HCT116 (cell line): ENCODE results near the gene SCFD2. TPM values are rescaled to one million over a fixed set of nuclear protein-coding genes. Genes with fewer than 3 reads are reported as not detected.

Experiments used
- ATAC-seq: fragments of 200-7000 bp; cut with Tn5 transposase; 2 replicates; pipeline ENCODE4 v1.9.1; 2020; ENCODE audit warnings: mild to moderate bottlenecking, moderate library complexity
- BruUV-seq: library from RNA; stranded (reverse); fragments of 400-500 nt; replicated peaks from 2 replicates; lab custom pipeline; 2021; lab: Mats Ljungman, UMichigan
- CTCF ChIA-PET: fragments of 300-600 bp; sonication (Branson Sonifier 250); formaldehyde crosslinking; loops from one replicate; lab custom pipeline; 2021; ENCODE audit warnings: antibody characterized with exemption; lab: Charles Lee
- POLR2A ChIA-PET: fragments of 300-600, 350-600 bp; sonication (Branson Sonifier 250); formaldehyde crosslinking; loops from one replicate; lab custom pipeline; 2021; ENCODE audit warnings: antibody characterized with exemption; lab: Charles Lee
- RAD21 ChIA-PET, 2 experiments: fragments of 300-600 bp; sonication (Branson Sonifier 250); formaldehyde crosslinking; loops; one replicate each; lab custom pipeline; 2023; ENCODE audit warnings: low total read pairs in 2 of 2; ENCODE audit not compliant: uncharacterized antibody in 2 of 2, unreplicated experiment in 2 of 2, low non-redundant PET in 1 of 2; lab: Charles Lee
- DNase-seq: peaks from one replicate; pipeline ENCODE4 v3.0.0-alpha.2; 2010; ENCODE audit warnings: low read depth, low spot score
- H2AFZ ChIP-seq: fragments of 200-600 bp; shearing (Covaris generic), sonication (generic); 2 replicates; pipeline ENCODE4 v1.6.1; 2017; ENCODE audit warnings: low read depth, mixed run types, mixed read lengths, antibody characterized with exemption, low read length; ENCODE audit not compliant: poor library complexity, severe bottlenecking
- H3K27ac ChIP-seq: 2 replicates; pipeline ENCODE4 v1.5.1; 2012; ENCODE audit warnings: low read depth, low read length
- H3K27me3 ChIP-seq: fragments of 200-600 bp; sonication (generic); 2 replicates; pipeline ENCODE4 v1.6.1; 2016; ENCODE audit warnings: mixed run types, low read length, mixed read lengths; ENCODE audit not compliant: insufficient read depth
- H3K36me3 ChIP-seq, 2 experiments: fragments of 200-500 bp in 1 of 2; fragments of 200-600 bp in 1 of 2; sonication (Bioruptor generic) in 1 of 2; sonication (generic) in 1 of 2; 2 replicates each; pipeline versions ENCODE4 v1.5.1 to v1.6.1; 2014 to 2016; ENCODE audit warnings: low read length in 2 of 2, inconsistent platforms in 1 of 2, mixed read lengths in 1 of 2, mixed run types in 1 of 2; ENCODE audit not compliant: insufficient read depth in 2 of 2, control insufficient read depth in 1 of 2
- H3K4me1 ChIP-seq, 2 experiments: fragments of 200-600 bp in 1 of 2; sonication (generic) in 1 of 2; 2 replicates each; pipeline versions ENCODE4 v1.5.1 to v1.6.1; 2012 to 2017; ENCODE audit warnings: low read length in 2 of 2, inconsistent platforms in 1 of 2, mild to moderate bottlenecking in 1 of 2, mixed read lengths in 1 of 2, mixed run types in 1 of 2, moderate library complexity in 1 of 2; ENCODE audit not compliant: insufficient read depth in 2 of 2, control insufficient read depth in 1 of 2
- H3K4me2 ChIP-seq: fragments of 200-600 bp; sonication (generic); 2 replicates; pipeline ENCODE4 v1.6.1; 2017; ENCODE audit warnings: mixed run types, low read length, mixed read lengths
- H3K4me3 ChIP-seq, 2 experiments: fragments of 200-600 bp in 1 of 2; sonication (generic) in 1 of 2; replicated peaks in 1 of 2; 2 replicates each; pipeline ENCODE4 v1.5.1; 2011 to 2016; ENCODE audit warnings: low read length in 2 of 2, control low read depth in 1 of 2, low read depth in 1 of 2, mild to moderate bottlenecking in 1 of 2, mixed read lengths in 1 of 2, mixed run types in 1 of 2
- H3K79me2 ChIP-seq: fragments of 200-600 bp; sonication (generic); 2 replicates; pipeline ENCODE4 v1.6.1; 2017; ENCODE audit warnings: mild to moderate bottlenecking, mixed run types, low read length, moderate library complexity, mixed read lengths; ENCODE audit not compliant: insufficient read depth
- H3K9ac ChIP-seq: fragments of 200-600 bp; sonication (generic); 2 replicates; pipeline ENCODE4 v1.6.1; 2016; ENCODE audit warnings: low read length, mixed read lengths
- H3K9me2 ChIP-seq: fragments of 200-600 bp; sonication (generic), shearing (Covaris generic); 2 replicates; pipeline ENCODE4 v1.6.1; 2017; ENCODE audit warnings: mixed run types, mild to moderate bottlenecking, moderate library complexity; ENCODE audit not compliant: insufficient read depth
- H3K9me3 ChIP-seq, 2 experiments: fragments of 200-500 bp in 1 of 2; fragments of 200-600 bp in 1 of 2; sonication (Bioruptor generic) in 1 of 2; sonication (generic) in 1 of 2; 2 replicates each; pipeline ENCODE4 v1.6.1; 2014 to 2017; ENCODE audit warnings: low read length in 2 of 2, mixed read lengths in 2 of 2, inconsistent platforms in 1 of 2, low read depth in 1 of 2, mild to moderate bottlenecking in 1 of 2, mixed run types in 1 of 2, moderate library complexity in 1 of 2; ENCODE audit not compliant: control insufficient read depth in 1 of 2, insufficient read depth in 1 of 2
- H4K20me1 ChIP-seq: fragments of 200-600 bp; sonication (generic), shearing (Covaris generic); 2 replicates; pipeline ENCODE4 v1.6.1; 2017; ENCODE audit warnings: mixed run types, mild to moderate bottlenecking, moderate library complexity; ENCODE audit not compliant: insufficient read depth
- CBX3 ChIP-seq: IDR thresholded peaks from 2 replicates; pipeline ENCODE4 v1.6.1; 2012; ENCODE audit warnings: low read depth
- ELF1 ChIP-seq: IDR thresholded peaks from 2 replicates; pipeline ENCODE4 v1.6.1; 2012; ENCODE audit warnings: low read depth, borderline replicate concordance
- SRF ChIP-seq: IDR thresholded peaks from 2 replicates; pipeline ENCODE4 v1.6.1; 2012; ENCODE audit warnings: low read depth
- TCF7L2 ChIP-seq: IDR thresholded peaks from 2 replicates; pipeline ENCODE4 v1.7.0; 2011; ENCODE audit warnings: borderline replicate concordance, inconsistent platforms; ENCODE audit not compliant: insufficient read depth, insufficient read length; ENCODE audit errors: extremely low read depth
- ZNF274 ChIP-seq: fragments of 200-500 bp; sonication (Bioruptor generic); IDR thresholded peaks from 2 replicates; pipeline ENCODE4 v1.6.1; 2014; ENCODE audit warnings: mild to moderate bottlenecking, low read depth, low read length, inconsistent platforms
- intact Hi-C: fragments of 100-400 bp; cut with micrococcal nuclease; formaldehyde crosslinking; loops from 2 replicates; pipeline ENCODE4 v1.10.0; 2022
- total RNA-seq: library from RNA; stranded (reverse); gene quantifications from one replicate; pipeline ENCODE4 v1.2.1, GENCODE V29; 2021; ENCODE audit not compliant: unreplicated experiment

The SCFD2 gene
- total RNA-seq, 1 experiment from 2014 or later, result 13.6 TPM

DNA sequence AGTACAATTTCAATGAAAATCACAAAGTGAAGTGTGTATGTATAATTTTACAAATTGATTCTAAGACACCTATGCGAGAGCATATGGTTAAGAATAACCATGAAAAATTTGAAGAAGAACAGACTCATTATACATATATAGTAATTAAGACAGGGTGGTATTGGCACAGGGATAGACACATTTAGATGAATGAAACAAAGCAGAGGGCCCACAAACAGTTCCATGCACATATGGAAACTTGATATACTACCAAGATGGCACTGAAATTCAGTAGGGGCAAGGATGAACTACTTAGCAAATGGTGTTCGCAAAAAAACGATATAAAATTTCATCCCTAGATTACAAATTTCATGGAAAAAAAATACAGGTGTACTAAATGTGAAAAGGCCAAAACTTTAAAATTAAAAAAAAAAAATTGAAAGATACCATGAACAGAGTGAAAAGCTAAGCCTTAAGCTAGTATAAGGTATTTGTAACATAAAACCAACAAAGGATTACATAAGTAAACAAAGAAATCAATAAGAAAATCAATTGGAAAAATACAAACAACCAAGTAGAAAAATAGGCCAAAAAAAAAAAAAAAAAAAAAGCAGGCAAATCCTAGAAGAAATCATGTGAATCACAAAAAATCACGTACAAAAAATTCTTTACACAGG is 418.3 kb downstream of the SCFD2 start:
- BruUV-seq, result no TSS peak
- no peak for ATAC-seq
- ChIA-PET POLR2A (no interaction called here), CTCF (no interaction called here), RAD21 (no interaction called here)
- Histone ChIP-seq H4K20me1 (no peaks in the 10 kb centered on the region), H3K4me3 (no peak overlapping the region), H3K36me3 (no peaks in the 10 kb centered on the region), H3K79me2 (no peaks in the 10 kb centered on the region), H3K9me2 (no peaks in the 10 kb centered on the region), H3K27ac (no peak overlapping the region), H3K4me2 (no peak overlapping the region), H3K9me3 (no peaks in the 10 kb centered on the region), H3K4me1 (no peaks in the 10 kb centered on the region), H3K9ac (no peak overlapping the region), H3K27me3 (no peaks in the 10 kb centered on the region), H2AFZ (no peak overlapping the region)
- intact Hi-C loops, result no loop called here
- DNase-seq, result no peak
- TF ChIP-seq TCF7L2 (no peak), SRF (no peak), ZNF274 (no peak)

DNA sequence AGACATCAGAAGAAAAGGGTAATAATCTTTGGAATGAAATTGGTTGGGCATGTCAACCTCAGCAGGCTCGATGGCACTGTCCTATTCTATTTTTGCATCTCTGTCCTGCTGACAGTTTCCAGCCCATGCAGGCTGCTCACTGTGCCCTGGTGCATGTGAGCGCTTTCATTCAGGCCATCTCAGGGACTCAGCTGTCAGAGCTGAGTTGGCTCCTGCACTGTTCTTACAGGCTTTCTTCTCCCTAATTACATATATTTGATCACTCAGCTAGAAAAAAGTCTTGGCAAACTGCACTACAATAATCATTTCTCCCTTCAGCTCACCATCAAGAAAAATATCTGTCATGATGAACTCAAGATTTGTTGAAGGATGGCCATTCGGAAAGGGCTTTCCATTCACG is 419.0 kb downstream of the SCFD2 start:
- Histone ChIP-seq H3K79me2 (no peaks in the 10 kb centered on the region), H4K20me1 (no peaks in the 10 kb centered on the region), H3K36me3 (no peaks in the 10 kb centered on the region), H3K9me3 (no peaks in the 10 kb centered on the region), H3K4me3 (no peak overlapping the region), H2AFZ (no peak overlapping the region), H3K4me2 (no peak overlapping the region), H3K27ac (no peak overlapping the region), H3K4me1 (no peaks in the 10 kb centered on the region), H3K9me2 (no peaks in the 10 kb centered on the region), H3K9ac (no peak overlapping the region), H3K27me3 (no peaks in the 10 kb centered on the region)
- no TSS peak for BruUV-seq
- intact Hi-C loops, result no loop called here
- ChIA-PET POLR2A (no interaction called here), RAD21 (no interaction called here), CTCF (no interaction called here)
- DNase-seq, result no peak
- ATAC-seq, result no peak
- TF ChIP-seq ZNF274, result no peak
- TF ChIP-seq SRF, result no peak
- no peak for TF ChIP-seq ELF1
- TF ChIP-seq CBX3, result no peak
